ENCODE data around the gene RNF103. TPM values are rescaled to one million over a fixed set of nuclear protein-coding genes. Genes with fewer than 3 reads are reported as not detected.

Gene RNF103
- total and polyA plus RNA-seq, 4 donors: 15.4 to 38.2 (median 19.4) TPM

DNA sequence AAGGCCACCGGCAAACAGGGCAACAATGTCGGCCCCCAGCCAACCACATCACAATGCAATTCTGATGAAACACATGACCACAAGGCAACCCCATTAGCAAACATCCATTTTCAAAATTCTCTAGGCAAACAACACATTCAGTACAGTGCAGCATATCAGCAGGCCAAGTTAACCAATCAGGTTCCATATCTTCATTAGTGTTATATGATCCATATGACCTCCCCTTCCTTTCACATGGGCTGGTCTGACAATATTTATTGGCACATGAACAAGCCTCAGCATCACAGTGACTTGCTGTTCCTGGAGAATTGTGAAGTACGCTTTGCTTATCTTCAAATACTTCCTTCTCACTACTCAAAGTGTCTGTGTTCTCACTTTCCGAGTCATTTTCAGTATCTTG lies 19.8 kb downstream of the RNF103 start (continued):
- TF ChIP-seq FOXA2 (IDR thresholded peaks at IDR 0.05): no peak
- no peak for TF ChIP-seq FOXA1 (IDR thresholded peaks at IDR 0.05)

GRCh38 chr2:86598966-86599365 lies 24.7 kb downstream of the RNF103 start:
- H3K27ac ChIP-seq (ENCODE audit: low read depth in 1 of 2, low read length in 2 of 2): no peak overlapping the region
- H3K4me1 ChIP-seq (ENCODE audit: control insufficient read depth in 4 of 4, insufficient read depth in 4 of 4, low read length in 3 of 4): no peaks in the 10 kb centered on the region
- no peaks in the 10 kb centered on the region for H3K9me3 ChIP-seq (ENCODE audit: control insufficient read depth in 4 of 4, low read length in 3 of 4)
- DNase-seq (ENCODE audit: low spot score): no peak
- H3K4me3 ChIP-seq (ENCODE audit: low read depth in 1 of 3, low read length in 3 of 3): no peak overlapping the region
- peaks cover 1 to 3% (median 2%) of the 10 kb centered on the region in 4 donors for H3K36me3 ChIP-seq (ENCODE audit: control insufficient read depth in 4 of 4, insufficient read depth in 3 of 4, low read depth in 1 of 4, low read length in 3 of 4)
- TF ChIP-seq HNF4G (IDR thresholded peaks at IDR 0.05) (no peak), CTCF (IDR thresholded peaks at IDR 0.05; ENCODE audit: low read depth, low read length, missing input control) (no peak), HNF4A (conservative IDR thresholded peaks at IDR 0.05) (no peak), GABPA (IDR thresholded peaks at IDR 0.05 in 1 of 2, conservative IDR thresholded peaks at IDR 0.05 in 1 of 2) (no peak), REST (IDR thresholded peaks at IDR 0.05) (no peak), FOXA1 (IDR thresholded peaks at IDR 0.05) (no peak)
- TF ChIP-seq, protein P1, sequence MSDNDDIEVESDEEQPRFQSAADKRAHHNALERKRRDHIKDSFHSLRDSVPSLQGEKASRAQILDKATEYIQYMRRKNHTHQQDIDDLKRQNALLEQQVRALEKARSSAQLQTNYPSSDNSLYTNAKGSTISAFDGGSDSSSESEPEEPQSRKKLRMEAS (IDR thresholded peaks at IDR 0.05): no peak
- no peak overlapping the region for H3K9ac ChIP-seq (ENCODE audit: low read depth in 1 of 2, low read length in 2 of 2)
- H3K27me3 ChIP-seq (ENCODE audit: control insufficient read depth in 4 of 4, insufficient read depth in 4 of 4, low read length in 3 of 4): no peaks in the 10 kb centered on the region
- WGBS: 85% methylated on average over 2 of the region's 2 CpGs

DNA sequence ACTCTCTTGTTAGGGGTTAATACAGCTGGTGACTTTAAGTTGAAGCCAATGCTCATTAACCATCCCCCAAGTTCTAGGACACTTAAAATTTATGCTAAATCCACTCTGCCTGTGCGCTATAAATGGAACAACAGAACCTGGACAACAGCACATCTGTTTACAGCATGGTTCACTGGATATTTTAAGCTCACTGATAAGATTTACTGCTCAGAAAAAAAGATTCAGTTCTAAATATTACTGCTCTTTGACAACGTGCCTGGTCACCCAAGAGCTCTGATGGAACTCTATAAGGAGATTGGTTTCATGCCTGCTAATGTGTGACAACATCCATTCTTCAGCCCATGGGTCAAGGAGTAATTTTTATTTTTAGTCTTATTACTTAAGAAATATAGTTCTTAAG lies 27.5 kb downstream of the RNF103 start:
- no peak for DNase-seq (ENCODE audit: low spot score)
- 66% methylated on average over 2 of the region's 2 CpGs for WGBS

More for the DNA sequence above, 27.5 kb downstream of the RNF103 start:
- H3K9me3 ChIP-seq (ENCODE audit: control insufficient read depth in 4 of 4, low read length in 3 of 4): no peaks in the 10 kb centered on the region
- no peak overlapping the region for H3K9ac ChIP-seq (ENCODE audit: low read depth in 1 of 2, low read length in 2 of 2)
- TF ChIP-seq, protein P1 (IDR thresholded peaks at IDR 0.05): no peak
- TF ChIP-seq RAD21 (IDR thresholded peaks at IDR 0.05) (no peak), TAF1 (conservative IDR thresholded peaks at IDR 0.05) (no peak), EGR1 (IDR thresholded peaks at IDR 0.05; ENCODE audit: low read depth in 2 of 2) (no peak), YY1 (IDR thresholded peaks at IDR 0.05) (no peak), FOXA2 (IDR thresholded peaks at IDR 0.05) (no peak), SP1 (IDR thresholded peaks at IDR 0.05) (no peak), JUND (IDR thresholded peaks at IDR 0.05) (no peak), HNF4A (conservative IDR thresholded peaks at IDR 0.05) (no peak), CTCF (IDR thresholded peaks at IDR 0.05; ENCODE audit: low read depth, low read length, missing input control) (no peak), ATF3 (IDR thresholded peaks at IDR 0.05) (no peak), HNF4G (IDR thresholded peaks at IDR 0.05) (no peak), RXRA (IDR thresholded peaks at IDR 0.05) (no peak), GABPA (IDR thresholded peaks at IDR 0.05 in 1 of 2, conservative IDR thresholded peaks at IDR 0.05 in 1 of 2) (no peak), NR2F2 (IDR thresholded peaks at IDR 0.05) (no peak)
- no peaks in the 10 kb centered on the region for H3K4me1 ChIP-seq (ENCODE audit: control insufficient read depth in 4 of 4, insufficient read depth in 4 of 4, low read length in 3 of 4)
- H3K27ac ChIP-seq (ENCODE audit: low read depth in 1 of 2, low read length in 2 of 2): no peak overlapping the region
- no peak overlapping the region for H3K4me3 ChIP-seq (ENCODE audit: low read depth in 1 of 3, low read length in 3 of 3)
- no peaks in the 10 kb centered on the region for H3K36me3 ChIP-seq (ENCODE audit: control insufficient read depth in 4 of 4, insufficient read depth in 3 of 4, low read depth in 1 of 4, low read length in 3 of 4)
- H3K27me3 ChIP-seq (ENCODE audit: control insufficient read depth in 4 of 4, insufficient read depth in 4 of 4, low read length in 3 of 4): no peaks in the 10 kb centered on the region

All from liver (tissue), 9 donors.